Thyroid gland (tissue), 4 donors: ENCODE measurements around the gene OLA1. TPM values are rescaled to one million over a fixed set of nuclear protein-coding genes. Genes with fewer than 3 reads are reported as not detected.

ENCODE experiments used
- DNase-seq, 2 donors: peaks; one replicate each; pipeline ENCODE4 v3.0.0-alpha.2; 2019
- H3K27ac ChIP-seq, 3 donors: fragments of 200-600 bp; sonication (generic); 1 replicate in 2 of 3; 2 replicates in 1 of 3; pipeline ENCODE4 v1.5.1; 2016 to 2019; ENCODE audit warnings: mild to moderate bottlenecking in 1 of 3, moderate library complexity in 1 of 3
- H3K27me3 ChIP-seq: fragments of 200-600 bp; sonication (generic); one replicate; pipeline ENCODE4 v1.5.1; 2019
- H3K36me3 ChIP-seq, 2 donors: fragments of 200-600 bp; sonication (generic); one replicate each; pipeline ENCODE4 v1.5.1; 2016 to 2019
- H3K4me1 ChIP-seq, 2 donors: fragments of 200-600 bp; sonication (generic); one replicate each; pipeline ENCODE4 v1.5.1; 2017 to 2019
- H3K4me3 ChIP-seq, 3 donors: fragments of 200-600 bp; sonication (generic); replicated peaks in 1 of 3; 1 replicate in 2 of 3; 2 replicates in 1 of 3; pipeline ENCODE4 v1.5.1; 2016; ENCODE audit warnings: mild to moderate bottlenecking in 1 of 3
- H3K9me3 ChIP-seq: fragments of 200-600 bp; sonication (generic); one replicate; pipeline ENCODE4 v1.5.1; 2017
- CTCF ChIP-seq, 6 experiments: fragments of 200-600 bp in 3 of 6; fragments of 450-650 bp in 3 of 6; sonication (generic) in 3 of 6; IDR thresholded peaks; one replicate each; pipeline ENCODE4 v1.5.1; 2016 to 2019; ENCODE audit warnings: antibody characterized with exemption in 6 of 6, mild to moderate bottlenecking in 2 of 6, inconsistent platforms in 1 of 6, moderate library complexity in 1 of 6
- POLR2A ChIP-seq, 2 donors: fragments of 450-650 bp; IDR thresholded peaks; one replicate each; pipeline ENCODE4 v1.6.1; 2017; ENCODE audit warnings: antibody characterized with exemption in 2 of 2, mild to moderate bottlenecking in 2 of 2, moderate library complexity in 1 of 2
- WGBS, 2 donors: methylation state at CpG; one replicate each; pipeline ENCODE4 v1.1.5; 2017; 5-methylcytosine and 5-hydroxymethylcytosine counted together
- intact Hi-C: fragments of 100-400 bp; cut with DNase I; formaldehyde crosslinking; loops from one replicate; pipeline ENCODE4 v1.15.1; 2023
- total RNA-seq, 4 donors: library from RNA; depleted of rRNA; stranded (reverse); fragments of >200 nt; gene quantifications; one replicate each; pipeline ENCODE4 v1.2.3, GENCODE V29; 2016

OLA1 gene
- total RNA-seq, 4 donors from 2014 or later = 51.8 to 68.5 (median 53.5) TPM

- Histone ChIP-seq H3K9me3 (no peaks in the 10 kb centered on the region), H3K27ac (no peak overlapping the region), H3K27me3 (no peaks in the 10 kb centered on the region), H3K4me1 (peaks cover 31 to 37% of the 10 kb centered on the region in 2 donors), H3K36me3 (no peaks in the 10 kb centered on the region), H3K4me3 (no peak overlapping the region)
- DNase-seq = no peak
- TF ChIP-seq POLR2A (IDR thresholded peaks at IDR 0.05) = no peak
- 27 to 35% methylated on average over 1 of the region's 1 CpG for WGBS, 2 donors
- intact Hi-C loops = no loop called here
Observed at GRCh38 chr2:174076975-174077374, 171.4 kb downstream of the OLA1 start.

GRCh38 chr2:174076040-174076439 is 172.3 kb downstream of the OLA1 start:
- Histone ChIP-seq H3K27ac (no peak overlapping the region), H3K27me3 (no peaks in the 10 kb centered on the region), H3K36me3 (no peaks in the 10 kb centered on the region), H3K9me3 (no peaks in the 10 kb centered on the region), H3K4me1 (peaks cover 40% of the 10 kb centered on the region in 2 donors), H3K4me3 (no peak overlapping the region)
- peak in 1 of 6 experiments; percentile 7 for TF ChIP-seq CTCF (IDR thresholded peaks at IDR 0.05)
- TF ChIP-seq POLR2A (IDR thresholded peaks at IDR 0.05) = no peak
- intact Hi-C loops = no loop called here
- DNase-seq = no peak
- WGBS, 2 donors = 67 to 86% methylated on average over 2 of the region's 2 CpGs

- WGBS, 2 donors = 97 to 98% methylated on average over 4 of the region's 4 CpGs
- no peak for TF ChIP-seq POLR2A (IDR thresholded peaks at IDR 0.05)
- H3K36me3 ChIP-seq = no peaks in the 10 kb centered on the region
- H3K4me1 ChIP-seq = peaks cover 40% of the 10 kb centered on the region in 2 donors
- H3K27ac ChIP-seq = no peak overlapping the region
- H3K4me3 ChIP-seq = no peak overlapping the region
- DNase-seq = no peak
- no peaks in the 10 kb centered on the region for H3K27me3 ChIP-seq
- intact Hi-C loops = no loop called here
- H3K9me3 ChIP-seq = no peaks in the 10 kb centered on the region
Observed at GRCh38 chr2:174074831-174075230, 173.5 kb downstream of the OLA1 start.

- no peak for DNase-seq
- WGBS, 2 donors = 95 to 96% methylated on average over 4 of the region's 4 CpGs
- intact Hi-C loops = no loop called here
Observed at GRCh38 chr2:174072857-174073256, 175.5 kb downstream of the OLA1 start.

GRCh38 chr2:174072069-174072468 is 176.3 kb downstream of the OLA1 start:
- Histone ChIP-seq H3K4me1 (peaks cover 25 to 28% of the 10 kb centered on the region in 2 donors), H3K9me3 (no peaks in the 10 kb centered on the region), H3K36me3 (no peaks in the 10 kb centered on the region), H3K27me3 (no peaks in the 10 kb centered on the region), H3K27ac (peak overlapping the region; percentile 67 to 73 (median 72)), H3K4me3 (no peak overlapping the region)
- WGBS, 2 donors = 33 to 35% methylated on average over 4 of the region's 4 CpGs
- TF ChIP-seq CTCF (IDR thresholded peaks at IDR 0.05) (no peak), POLR2A (IDR thresholded peaks at IDR 0.05) (peak in 1 of 2 donors; percentile 40)
- peak; percentile 71 to 77 for DNase-seq
- intact Hi-C loops = no loop called here

More at GRCh38 chr2:174072857-174073256, 175.5 kb downstream of the OLA1 start:
- H3K36me3 ChIP-seq = no peaks in the 10 kb centered on the region
- H3K27me3 ChIP-seq = no peaks in the 10 kb centered on the region
- TF ChIP-seq CTCF (IDR thresholded peaks at IDR 0.05) (no peak), POLR2A (IDR thresholded peaks at IDR 0.05) (no peak)
- peaks cover 26 to 33% of the 10 kb centered on the region in 2 donors for H3K4me1 ChIP-seq
- H3K9me3 ChIP-seq = no peaks in the 10 kb centered on the region
- no peak overlapping the region for H3K4me3 ChIP-seq
- H3K27ac ChIP-seq = peak overlapping the region; percentile 57 to 72 (median 67)

GRCh38 chr2:174071321-174071720 is 177.0 kb downstream of the OLA1 start:
- Histone ChIP-seq H3K4me1 (peaks cover 25 to 26% of the 10 kb centered on the region in 2 donors), H3K9me3 (no peaks in the 10 kb centered on the region), H3K27me3 (no peaks in the 10 kb centered on the region), H3K4me3 (no peak overlapping the region), H3K27ac (peak overlapping the region; percentile 67 to 73 (median 72)), H3K36me3 (no peaks in the 10 kb centered on the region)
- 87 to 97% methylated on average over 3 of the region's 3 CpGs for WGBS, 2 donors
- DNase-seq = no peak
- TF ChIP-seq POLR2A (IDR thresholded peaks at IDR 0.05) = no peak
- intact Hi-C loops = no loop called here
